Activated effector memory CD4-positive, alpha-beta T cell treated with Interleukin-2 at 50 U/mL for 16 hours (primary cell): Measurements from ENCODE around the gene GPC5.
A peak's percentile ranks its signal among the peaks of the same experiment; 100 is the strongest.
"Not testable (repeated sequence)": the region's sequence is repeated elsewhere in the genome, so short reads cannot be mapped to it uniquely, and the experiment has no call there.

Experiments used
- DNase-seq: peaks from one replicate; pipeline ENCODE4 v3.0.0-alpha.2; 2020

Gene GPC5

GRCh38 chr13:91398413-91399188 is at the start of gene GPC5:
Gene GPC5 (plus strand): TSS chr13:91398621.
- DNase-seq: peak; percentile 76

GRCh38 chr13:91348906-91349435 is 49.5 kb upstream of the GPC5 start:
- DNase-seq: peak; percentile 87

GRCh38 chr13:91349992-91350911 is 48.2 kb upstream of the GPC5 start:
- DNase-seq: no peak

GRCh38 chr13:91351123-91351522 is 47.3 kb upstream of the GPC5 start:
- no peak for DNase-seq

GRCh38 chr13:91351980-91352379 is 46.4 kb upstream of the GPC5 start:
- DNase-seq: no peak

- not testable (repeated sequence) for DNase-seq
Measured at GRCh38 chr13:91352891-91353290, 45.5 kb upstream of the GPC5 start.

- DNase-seq: no peak
Measured at GRCh38 chr13:91353494-91353893, 44.9 kb upstream of the GPC5 start.

- no peak for DNase-seq
Measured at GRCh38 chr13:91355099-91355825, 43.2 kb upstream of the GPC5 start.

- DNase-seq: no peak
Measured at GRCh38 chr13:91355826-91356710, 42.4 kb upstream of the GPC5 start.

GRCh38 chr13:91356919-91357612 is 41.4 kb upstream of the GPC5 start:
- no peak for DNase-seq

GRCh38 chr13:91357613-91358386 is 40.6 kb upstream of the GPC5 start:
- DNase-seq: no peak

GRCh38 chr13:91358387-91358782 is 40.0 kb upstream of the GPC5 start:
- no peak for DNase-seq

GRCh38 chr13:91359111-91359510 is 39.3 kb upstream of the GPC5 start:
- DNase-seq: no peak

GRCh38 chr13:91359631-91360030 is 38.8 kb upstream of the GPC5 start:
- no peak for DNase-seq

- no peak for DNase-seq
Measured at GRCh38 chr13:91360246-91360751, 38.1 kb upstream of the GPC5 start.

- DNase-seq: no peak
Measured at GRCh38 chr13:91361755-91362271, 36.6 kb upstream of the GPC5 start.

- DNase-seq: no peak
Measured at GRCh38 chr13:91362908-91363307, 35.5 kb upstream of the GPC5 start.

- DNase-seq: no peak
Measured at GRCh38 chr13:91368101-91368500, 30.3 kb upstream of the GPC5 start.

- DNase-seq: no peak
Measured at GRCh38 chr13:91368676-91369440, 29.6 kb upstream of the GPC5 start.
